HCT116 (cell line): ENCODE results near the gene DPEP3. TPM values are rescaled to one million over a fixed set of nuclear protein-coding genes. Genes with fewer than 3 reads are reported as not detected.

ENCODE experiments used
- ATAC-seq: fragments of 200-7000 bp; cut with Tn5 transposase; 2 replicates; pipeline ENCODE4 v1.9.1; 2020; ENCODE audit warnings: mild to moderate bottlenecking, moderate library complexity
- BruUV-seq: library from RNA; stranded (reverse); fragments of 400-500 nt; replicated peaks from 2 replicates; lab custom pipeline; 2021; lab: Mats Ljungman, UMichigan
- CTCF ChIA-PET: fragments of 300-600 bp; sonication (Branson Sonifier 250); formaldehyde crosslinking; loops from one replicate; lab custom pipeline; 2021; ENCODE audit warnings: antibody characterized with exemption; lab: Charles Lee
- POLR2A ChIA-PET: fragments of 300-600, 350-600 bp; sonication (Branson Sonifier 250); formaldehyde crosslinking; loops from one replicate; lab custom pipeline; 2021; ENCODE audit warnings: antibody characterized with exemption; lab: Charles Lee
- RAD21 ChIA-PET, 2 experiments: fragments of 300-600 bp; sonication (Branson Sonifier 250); formaldehyde crosslinking; loops; one replicate each; lab custom pipeline; 2023; ENCODE audit warnings: low total read pairs in 2 of 2; ENCODE audit not compliant: uncharacterized antibody in 2 of 2, unreplicated experiment in 2 of 2, low non-redundant PET in 1 of 2; lab: Charles Lee
- DNase-seq: peaks from one replicate; pipeline ENCODE4 v3.0.0-alpha.2; 2010; ENCODE audit warnings: low read depth, low spot score
- H2AFZ ChIP-seq: fragments of 200-600 bp; shearing (Covaris generic), sonication (generic); 2 replicates; pipeline ENCODE4 v1.6.1; 2017; ENCODE audit warnings: low read depth, mixed run types, mixed read lengths, antibody characterized with exemption, low read length; ENCODE audit not compliant: poor library complexity, severe bottlenecking
- H3K27ac ChIP-seq: 2 replicates; pipeline ENCODE4 v1.5.1; 2012; ENCODE audit warnings: low read depth, low read length
- H3K27me3 ChIP-seq: fragments of 200-600 bp; sonication (generic); 2 replicates; pipeline ENCODE4 v1.6.1; 2016; ENCODE audit warnings: mixed run types, low read length, mixed read lengths; ENCODE audit not compliant: insufficient read depth
- H3K36me3 ChIP-seq, 2 experiments: fragments of 200-500 bp in 1 of 2; fragments of 200-600 bp in 1 of 2; sonication (Bioruptor generic) in 1 of 2; sonication (generic) in 1 of 2; 2 replicates each; pipeline versions ENCODE4 v1.5.1 to v1.6.1; 2014 to 2016; ENCODE audit warnings: low read length in 2 of 2, inconsistent platforms in 1 of 2, mixed read lengths in 1 of 2, mixed run types in 1 of 2; ENCODE audit not compliant: insufficient read depth in 2 of 2, control insufficient read depth in 1 of 2
- H3K4me1 ChIP-seq, 2 experiments: fragments of 200-600 bp in 1 of 2; sonication (generic) in 1 of 2; 2 replicates each; pipeline versions ENCODE4 v1.5.1 to v1.6.1; 2012 to 2017; ENCODE audit warnings: low read length in 2 of 2, inconsistent platforms in 1 of 2, mild to moderate bottlenecking in 1 of 2, mixed read lengths in 1 of 2, mixed run types in 1 of 2, moderate library complexity in 1 of 2; ENCODE audit not compliant: insufficient read depth in 2 of 2, control insufficient read depth in 1 of 2
- H3K4me2 ChIP-seq: fragments of 200-600 bp; sonication (generic); 2 replicates; pipeline ENCODE4 v1.6.1; 2017; ENCODE audit warnings: mixed run types, low read length, mixed read lengths
- H3K4me3 ChIP-seq, 2 experiments: fragments of 200-600 bp in 1 of 2; sonication (generic) in 1 of 2; replicated peaks in 1 of 2; 2 replicates each; pipeline ENCODE4 v1.5.1; 2011 to 2016; ENCODE audit warnings: low read length in 2 of 2, control low read depth in 1 of 2, low read depth in 1 of 2, mild to moderate bottlenecking in 1 of 2, mixed read lengths in 1 of 2, mixed run types in 1 of 2
- H3K79me2 ChIP-seq: fragments of 200-600 bp; sonication (generic); 2 replicates; pipeline ENCODE4 v1.6.1; 2017; ENCODE audit warnings: mild to moderate bottlenecking, mixed run types, low read length, moderate library complexity, mixed read lengths; ENCODE audit not compliant: insufficient read depth
- H3K9ac ChIP-seq: fragments of 200-600 bp; sonication (generic); 2 replicates; pipeline ENCODE4 v1.6.1; 2016; ENCODE audit warnings: low read length, mixed read lengths
- H3K9me2 ChIP-seq: fragments of 200-600 bp; sonication (generic), shearing (Covaris generic); 2 replicates; pipeline ENCODE4 v1.6.1; 2017; ENCODE audit warnings: mixed run types, mild to moderate bottlenecking, moderate library complexity; ENCODE audit not compliant: insufficient read depth
- H3K9me3 ChIP-seq, 2 experiments: fragments of 200-500 bp in 1 of 2; fragments of 200-600 bp in 1 of 2; sonication (Bioruptor generic) in 1 of 2; sonication (generic) in 1 of 2; 2 replicates each; pipeline ENCODE4 v1.6.1; 2014 to 2017; ENCODE audit warnings: low read length in 2 of 2, mixed read lengths in 2 of 2, inconsistent platforms in 1 of 2, low read depth in 1 of 2, mild to moderate bottlenecking in 1 of 2, mixed run types in 1 of 2, moderate library complexity in 1 of 2; ENCODE audit not compliant: control insufficient read depth in 1 of 2, insufficient read depth in 1 of 2
- H4K20me1 ChIP-seq: fragments of 200-600 bp; sonication (generic), shearing (Covaris generic); 2 replicates; pipeline ENCODE4 v1.6.1; 2017; ENCODE audit warnings: mixed run types, mild to moderate bottlenecking, moderate library complexity; ENCODE audit not compliant: insufficient read depth
- CEBPB ChIP-seq: IDR thresholded peaks from 2 replicates; pipeline ENCODE4 v1.6.1; 2012; ENCODE audit warnings: low read depth
- EGR1 ChIP-seq: IDR thresholded peaks from 2 replicates; pipeline ENCODE4 v1.6.1; 2012; ENCODE audit warnings: low read depth
- POLR2A ChIP-seq: IDR thresholded peaks from 2 replicates; pipeline ENCODE4 v1.7.0; 2011; ENCODE audit warnings: borderline replicate concordance; ENCODE audit not compliant: insufficient read depth, insufficient read length; ENCODE audit errors: extremely low read depth
- SIN3A ChIP-seq: IDR thresholded peaks from 2 replicates; pipeline ENCODE4 v1.6.1; 2012; ENCODE audit warnings: low read depth
- SRF ChIP-seq: IDR thresholded peaks from 2 replicates; pipeline ENCODE4 v1.6.1; 2012; ENCODE audit warnings: low read depth
- YY1 ChIP-seq: IDR thresholded peaks from 2 replicates; pipeline ENCODE4 v1.6.1; 2011; ENCODE audit warnings: low read length, low read depth, moderate library complexity, mild to moderate bottlenecking; ENCODE audit not compliant: insufficient replicate concordance; ENCODE audit errors: extremely low read depth
- ZFX ChIP-seq: fragments of 450-650 bp; IDR thresholded peaks from 2 replicates; pipeline ENCODE4 v1.6.1; 2017
- ZNF274 ChIP-seq: fragments of 200-500 bp; sonication (Bioruptor generic); IDR thresholded peaks from 2 replicates; pipeline ENCODE4 v1.6.1; 2014; ENCODE audit warnings: mild to moderate bottlenecking, low read depth, low read length, inconsistent platforms
- intact Hi-C: fragments of 100-400 bp; cut with micrococcal nuclease; formaldehyde crosslinking; loops from 2 replicates; pipeline ENCODE4 v1.10.0; 2022
- total RNA-seq: library from RNA; stranded (reverse); gene quantifications from one replicate; pipeline ENCODE4 v1.2.1, GENCODE V29; 2021; ENCODE audit not compliant: unreplicated experiment
- TF ChIP-seq, protein P1 (sequence below), 3 experiments: fragments of 200-600 bp in 1 of 3; sonication (generic) in 1 of 3; IDR thresholded peaks in 2 of 3; conservative IDR thresholded peaks in 1 of 3; 2 replicates each; pipeline ENCODE4 v1.5.1; 2012 to 2017; ENCODE audit warnings: low read depth in 2 of 3, low read length in 2 of 3, antibody characterized with exemption in 1 of 3, borderline replicate concordance in 1 of 3, control low read depth in 1 of 3, mild to moderate bottlenecking in 1 of 3, mixed read lengths in 1 of 3, mixed run types in 1 of 3, moderate library complexity in 1 of 3; ENCODE audit not compliant: insufficient read depth in 1 of 3
- TF ChIP-seq, protein P2 (sequence below): IDR thresholded peaks from 2 replicates; pipeline ENCODE4 v1.6.1; 2012; ENCODE audit warnings: low read depth
- TF ChIP-seq, protein P3 (sequence below): IDR thresholded peaks from 2 replicates; pipeline ENCODE4 v1.6.1; 2012
- TF ChIP-seq, protein P4 (sequence below): IDR thresholded peaks from 2 replicates; pipeline ENCODE4 v1.6.1; 2011; ENCODE audit warnings: mild to moderate bottlenecking, low read length, moderate library complexity; ENCODE audit not compliant: insufficient replicate concordance; ENCODE audit errors: extremely low read depth

The DPEP3 gene
- total RNA-seq, 1 experiment from 2014 or later: not detected

DNA sequence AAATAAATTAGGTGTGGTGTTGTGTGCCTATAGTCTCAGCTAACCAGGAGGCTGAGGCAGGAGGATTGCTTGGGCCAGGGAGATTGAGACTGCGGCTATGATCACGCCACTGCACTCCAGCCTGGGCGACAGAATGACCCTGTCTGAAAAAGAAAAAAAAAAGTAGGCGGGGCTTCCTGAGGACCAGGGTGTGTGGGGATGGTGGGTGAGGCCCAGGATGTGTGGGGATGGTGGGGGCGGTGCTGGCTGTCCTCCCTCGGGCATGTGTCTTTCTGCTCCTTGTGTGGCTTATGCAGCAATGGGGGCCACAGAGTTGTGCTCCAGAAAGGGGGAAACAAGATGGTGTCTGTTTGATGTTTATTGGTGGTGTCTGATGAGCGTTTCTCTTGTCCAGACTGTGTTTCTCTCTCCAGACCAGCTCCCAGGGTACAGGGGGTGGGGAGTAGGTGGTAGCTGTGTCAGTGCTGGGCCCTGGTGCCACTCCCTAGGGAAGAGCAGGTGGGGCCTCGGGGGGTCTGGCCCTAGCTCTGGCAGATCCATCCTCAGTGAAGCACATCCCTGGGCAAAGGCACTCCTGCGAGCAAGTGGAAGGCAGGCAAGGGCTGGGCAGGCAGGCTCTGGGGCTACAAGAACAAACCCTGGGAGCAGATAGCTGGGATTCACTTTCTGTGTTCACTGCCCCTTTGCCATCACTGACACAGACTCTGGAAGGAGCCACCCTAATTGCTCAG lies 38.7 kb downstream of the DPEP3 start:
- H4K20me1 ChIP-seq: no peaks in the 10 kb centered on the region
- intact Hi-C loops: no loop called here
- POLR2A ChIA-PET: no interaction called here

More for the DNA sequence above, 38.7 kb downstream of the DPEP3 start:
- peaks cover 9% of the 10 kb centered on the region; the same call in 1 of the 2 replicates for H3K79me2 ChIP-seq
- ATAC-seq: peak; percentile 27
- H2AFZ ChIP-seq: no peak overlapping the region
- H3K27ac ChIP-seq: peak overlapping the region; percentile 15; the same call in 1 of the 2 replicates
- BruUV-seq: no TSS peak
- ChIA-PET CTCF (interaction anchor here (1.0 to 1.7 kb wide), 5 partner anchors 25 to 322 kb away, joined by 3 to 8 read pairs (median 4); no protein-coding TSS in a partner anchor), RAD21 (no interaction called here)
- TF ChIP-seq ZNF274: no peak
- no peak for TF ChIP-seq CEBPB
- TF ChIP-seq YY1: no peak
- no peak for TF ChIP-seq ZFX
- TF ChIP-seq, protein P1, sequence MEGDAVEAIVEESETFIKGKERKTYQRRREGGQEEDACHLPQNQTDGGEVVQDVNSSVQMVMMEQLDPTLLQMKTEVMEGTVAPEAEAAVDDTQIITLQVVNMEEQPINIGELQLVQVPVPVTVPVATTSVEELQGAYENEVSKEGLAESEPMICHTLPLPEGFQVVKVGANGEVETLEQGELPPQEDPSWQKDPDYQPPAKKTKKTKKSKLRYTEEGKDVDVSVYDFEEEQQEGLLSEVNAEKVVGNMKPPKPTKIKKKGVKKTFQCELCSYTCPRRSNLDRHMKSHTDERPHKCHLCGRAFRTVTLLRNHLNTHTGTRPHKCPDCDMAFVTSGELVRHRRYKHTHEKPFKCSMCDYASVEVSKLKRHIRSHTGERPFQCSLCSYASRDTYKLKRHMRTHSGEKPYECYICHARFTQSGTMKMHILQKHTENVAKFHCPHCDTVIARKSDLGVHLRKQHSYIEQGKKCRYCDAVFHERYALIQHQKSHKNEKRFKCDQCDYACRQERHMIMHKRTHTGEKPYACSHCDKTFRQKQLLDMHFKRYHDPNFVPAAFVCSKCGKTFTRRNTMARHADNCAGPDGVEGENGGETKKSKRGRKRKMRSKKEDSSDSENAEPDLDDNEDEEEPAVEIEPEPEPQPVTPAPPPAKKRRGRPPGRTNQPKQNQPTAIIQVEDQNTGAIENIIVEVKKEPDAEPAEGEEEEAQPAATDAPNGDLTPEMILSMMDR (IDR thresholded peaks at IDR 0.05 in 2 of 3, conservative IDR thresholded peaks at IDR 0.05 in 1 of 3; ENCODE audit: borderline replicate concordance in 1 of 3, insufficient read depth in 1 of 3, low read depth in 2 of 3, low read length in 2 of 3): no peak
- TF ChIP-seq, protein P2, sequence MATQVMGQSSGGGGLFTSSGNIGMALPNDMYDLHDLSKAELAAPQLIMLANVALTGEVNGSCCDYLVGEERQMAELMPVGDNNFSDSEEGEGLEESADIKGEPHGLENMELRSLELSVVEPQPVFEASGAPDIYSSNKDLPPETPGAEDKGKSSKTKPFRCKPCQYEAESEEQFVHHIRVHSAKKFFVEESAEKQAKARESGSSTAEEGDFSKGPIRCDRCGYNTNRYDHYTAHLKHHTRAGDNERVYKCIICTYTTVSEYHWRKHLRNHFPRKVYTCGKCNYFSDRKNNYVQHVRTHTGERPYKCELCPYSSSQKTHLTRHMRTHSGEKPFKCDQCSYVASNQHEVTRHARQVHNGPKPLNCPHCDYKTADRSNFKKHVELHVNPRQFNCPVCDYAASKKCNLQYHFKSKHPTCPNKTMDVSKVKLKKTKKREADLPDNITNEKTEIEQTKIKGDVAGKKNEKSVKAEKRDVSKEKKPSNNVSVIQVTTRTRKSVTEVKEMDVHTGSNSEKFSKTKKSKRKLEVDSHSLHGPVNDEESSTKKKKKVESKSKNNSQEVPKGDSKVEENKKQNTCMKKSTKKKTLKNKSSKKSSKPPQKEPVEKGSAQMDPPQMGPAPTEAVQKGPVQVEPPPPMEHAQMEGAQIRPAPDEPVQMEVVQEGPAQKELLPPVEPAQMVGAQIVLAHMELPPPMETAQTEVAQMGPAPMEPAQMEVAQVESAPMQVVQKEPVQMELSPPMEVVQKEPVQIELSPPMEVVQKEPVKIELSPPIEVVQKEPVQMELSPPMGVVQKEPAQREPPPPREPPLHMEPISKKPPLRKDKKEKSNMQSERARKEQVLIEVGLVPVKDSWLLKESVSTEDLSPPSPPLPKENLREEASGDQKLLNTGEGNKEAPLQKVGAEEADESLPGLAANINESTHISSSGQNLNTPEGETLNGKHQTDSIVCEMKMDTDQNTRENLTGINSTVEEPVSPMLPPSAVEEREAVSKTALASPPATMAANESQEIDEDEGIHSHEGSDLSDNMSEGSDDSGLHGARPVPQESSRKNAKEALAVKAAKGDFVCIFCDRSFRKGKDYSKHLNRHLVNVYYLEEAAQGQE: no peak
- no peak for TF ChIP-seq SIN3A
- no peak for TF ChIP-seq POLR2A
- TF ChIP-seq EGR1: no peak
- TF ChIP-seq, protein P3, sequence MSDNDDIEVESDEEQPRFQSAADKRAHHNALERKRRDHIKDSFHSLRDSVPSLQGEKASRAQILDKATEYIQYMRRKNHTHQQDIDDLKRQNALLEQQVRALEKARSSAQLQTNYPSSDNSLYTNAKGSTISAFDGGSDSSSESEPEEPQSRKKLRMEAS: no peak
- no peak for TF ChIP-seq SRF
- TF ChIP-seq, protein P4, sequence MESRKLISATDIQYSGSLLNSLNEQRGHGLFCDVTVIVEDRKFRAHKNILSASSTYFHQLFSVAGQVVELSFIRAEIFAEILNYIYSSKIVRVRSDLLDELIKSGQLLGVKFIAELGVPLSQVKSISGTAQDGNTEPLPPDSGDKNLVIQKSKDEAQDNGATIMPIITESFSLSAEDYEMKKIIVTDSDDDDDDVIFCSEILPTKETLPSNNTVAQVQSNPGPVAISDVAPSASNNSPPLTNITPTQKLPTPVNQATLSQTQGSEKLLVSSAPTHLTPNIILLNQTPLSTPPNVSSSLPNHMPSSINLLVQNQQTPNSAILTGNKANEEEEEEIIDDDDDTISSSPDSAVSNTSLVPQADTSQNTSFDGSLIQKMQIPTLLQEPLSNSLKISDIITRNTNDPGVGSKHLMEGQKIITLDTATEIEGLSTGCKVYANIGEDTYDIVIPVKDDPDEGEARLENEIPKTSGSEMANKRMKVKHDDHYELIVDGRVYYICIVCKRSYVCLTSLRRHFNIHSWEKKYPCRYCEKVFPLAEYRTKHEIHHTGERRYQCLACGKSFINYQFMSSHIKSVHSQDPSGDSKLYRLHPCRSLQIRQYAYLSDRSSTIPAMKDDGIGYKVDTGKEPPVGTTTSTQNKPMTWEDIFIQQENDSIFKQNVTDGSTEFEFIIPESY: no peak
- peaks cover 0 to 7% of the 10 kb centered on the region in 2 experiments; a peak in 2 of 4 replicates for H3K36me3 ChIP-seq
- no peak overlapping the region for H3K4me2 ChIP-seq
- H3K9me3 ChIP-seq: no peaks in the 10 kb centered on the region
- no peak overlapping the region for H3K4me3 ChIP-seq
- no peaks in the 10 kb centered on the region for H3K9me2 ChIP-seq
- no peak overlapping the region for H3K9ac ChIP-seq
- H3K4me1 ChIP-seq: peaks cover 3 to 25% of the 10 kb centered on the region in 2 experiments; a peak in 3 of 4 replicates
- no peaks in the 10 kb centered on the region for H3K27me3 ChIP-seq
- DNase-seq: no peak
